HepG2 (cell line): ENCODE results near the gene COG8. TPM values are rescaled to one million over a fixed set of nuclear protein-coding genes. Genes with fewer than 3 reads are reported as not detected.
A peak's percentile ranks its signal among the peaks of the same experiment; 100 is the strongest.

Experiments
- DNMT3B ChIP-seq: conservative IDR thresholded peaks from 2 replicates; pipeline ENCODE4 v1.6.1; 2016; ENCODE audit warnings: missing biosample characterization, control low read depth
- E2F5 ChIP-seq: sonication (generic); formaldehyde crosslinking; conservative IDR thresholded peaks from 2 replicates; pipeline ENCODE4 v1.4.0; 2020; ENCODE audit warnings: missing genetic modification reagents
- FOXJ3 ChIP-seq: sonication (generic); formaldehyde crosslinking; IDR thresholded peaks from 2 replicates; pipeline ENCODE4 v1.4.0; 2020; ENCODE audit warnings: missing genetic modification reagents, mild to moderate bottlenecking, borderline replicate concordance
- PRDM15 ChIP-seq: sonication (generic); formaldehyde crosslinking; IDR thresholded peaks from 2 replicates; pipeline ENCODE4 v1.4.0; 2020; ENCODE audit warnings: missing genetic modification reagents
- REL ChIP-seq: sonication (generic); formaldehyde crosslinking; conservative IDR thresholded peaks from 2 replicates; pipeline ENCODE4 v1.8.0; 2022; ENCODE audit warnings: mild to moderate bottlenecking, missing genetic modification reagents, moderate library complexity
- ZBTB39 ChIP-seq: sonication (generic); formaldehyde crosslinking; IDR thresholded peaks from 2 replicates; pipeline ENCODE4 v1.5.0; 2020; ENCODE audit warnings: missing genetic modification reagents
- ZGPAT ChIP-seq: IDR thresholded peaks from 2 replicates; pipeline ENCODE4 v1.6.1; 2016; ENCODE audit warnings: mild to moderate bottlenecking
- ZNF496 ChIP-seq: sonication (generic); formaldehyde crosslinking; IDR thresholded peaks from 2 replicates; pipeline ENCODE4 v1.8.1; 2023; ENCODE audit warnings: mild to moderate bottlenecking, moderate library complexity, missing genetic modification reagents; ENCODE audit not compliant: insufficient replicate concordance
- ZNF556 ChIP-seq: sonication (generic); formaldehyde crosslinking; IDR thresholded peaks from 2 replicates; pipeline ENCODE4 v1.4.0; 2020; ENCODE audit warnings: mild to moderate bottlenecking, missing genetic modification reagents, borderline replicate concordance
- ZNF790 ChIP-seq: sonication (generic); formaldehyde crosslinking; IDR thresholded peaks from 2 replicates; pipeline ENCODE4 v1.8.0; 2022; ENCODE audit warnings: missing genetic modification reagents, mild to moderate bottlenecking, borderline replicate concordance
- polyA plus RNA-seq, 8 experiments: library from polyadenylated mRNA; depleted of rRNA in 3 of 8; stranded (reverse) in 7 of 8; unstranded in 1 of 8; fragments of >200 nt; fragmentation: Illumina TruSeq in 4 of 8; extraction: Trizol in 4 of 8; gene quantifications; 2 replicates each; pipeline versions ENCODE4 v1.2.1 to v1.2.3, GENCODE V29; 2011 to 2016; ENCODE audit warnings: low read depth in 4 of 8, missing spikeins in 1 of 8, mixed read lengths in 1 of 8; ENCODE audit not compliant: insufficient read depth in 1 of 8
- total RNA-seq, 5 experiments: library from RNA; depleted of rRNA; stranded (reverse); fragments of >200 nt; fragmentation: Illumina TruSeq; extraction: Trizol; gene quantifications; 2 replicates each; pipeline ENCODE4 v1.2.3, GENCODE V29; 2016; ENCODE audit warnings: low read depth in 1 of 5
- TF ChIP-seq, protein P1 (sequence below): sonication (generic); formaldehyde crosslinking; IDR thresholded peaks from 2 replicates; pipeline ENCODE4 v1.4.0; 2020; ENCODE audit warnings: missing genetic modification reagents, borderline replicate concordance

The COG8 gene
- total and polyA plus RNA-seq, 2 of the 13 experiments (the other 11 are each of a cell fraction or from before 2014, with no cell fraction given) = 45.5 to 52.1 TPM

DNA sequence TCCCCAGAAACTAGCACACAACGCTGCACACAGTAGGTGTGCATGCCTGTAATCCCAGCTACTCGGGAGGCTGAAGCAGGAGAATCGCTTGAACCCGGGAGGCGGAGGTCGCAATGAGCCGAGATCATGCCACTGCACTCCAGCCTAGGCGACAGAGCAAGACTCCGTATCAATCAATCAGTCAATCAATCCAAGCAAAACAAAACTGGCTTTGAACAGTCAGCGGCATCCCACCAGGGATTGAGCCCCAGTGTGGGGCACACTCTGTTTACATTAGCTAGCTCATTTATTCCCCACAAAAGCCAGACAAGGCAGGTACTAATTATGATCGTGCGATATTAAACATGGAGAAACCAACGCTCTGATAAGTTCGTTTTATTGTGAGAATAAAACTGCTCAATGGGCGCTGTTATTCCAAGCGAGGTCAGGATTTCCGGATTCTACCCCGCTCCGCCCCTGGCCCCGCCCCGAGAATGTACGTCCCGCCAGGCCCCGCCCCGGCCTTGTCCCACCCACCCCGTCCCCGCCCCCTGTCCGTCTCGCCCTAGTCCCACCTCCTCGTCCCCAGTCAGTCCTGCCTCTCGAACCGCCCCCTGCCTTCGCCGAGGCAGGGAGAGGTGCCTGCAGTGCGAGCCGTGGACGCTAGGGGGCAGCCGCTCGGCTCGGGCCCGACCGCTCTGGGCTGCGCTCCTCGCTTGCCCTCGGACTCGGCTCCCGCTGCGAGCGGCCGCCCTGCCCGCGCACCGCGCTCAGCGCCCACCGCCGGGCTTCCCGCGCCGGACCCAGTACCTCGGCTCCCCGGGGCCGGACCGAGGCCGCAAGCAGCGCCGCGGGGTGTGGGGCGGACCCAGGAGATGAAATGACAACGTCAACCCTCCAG, 28.5 kb downstream of the COG8 start, which contains the start of gene VPS4A (continued):
- TF ChIP-seq, protein P1, sequence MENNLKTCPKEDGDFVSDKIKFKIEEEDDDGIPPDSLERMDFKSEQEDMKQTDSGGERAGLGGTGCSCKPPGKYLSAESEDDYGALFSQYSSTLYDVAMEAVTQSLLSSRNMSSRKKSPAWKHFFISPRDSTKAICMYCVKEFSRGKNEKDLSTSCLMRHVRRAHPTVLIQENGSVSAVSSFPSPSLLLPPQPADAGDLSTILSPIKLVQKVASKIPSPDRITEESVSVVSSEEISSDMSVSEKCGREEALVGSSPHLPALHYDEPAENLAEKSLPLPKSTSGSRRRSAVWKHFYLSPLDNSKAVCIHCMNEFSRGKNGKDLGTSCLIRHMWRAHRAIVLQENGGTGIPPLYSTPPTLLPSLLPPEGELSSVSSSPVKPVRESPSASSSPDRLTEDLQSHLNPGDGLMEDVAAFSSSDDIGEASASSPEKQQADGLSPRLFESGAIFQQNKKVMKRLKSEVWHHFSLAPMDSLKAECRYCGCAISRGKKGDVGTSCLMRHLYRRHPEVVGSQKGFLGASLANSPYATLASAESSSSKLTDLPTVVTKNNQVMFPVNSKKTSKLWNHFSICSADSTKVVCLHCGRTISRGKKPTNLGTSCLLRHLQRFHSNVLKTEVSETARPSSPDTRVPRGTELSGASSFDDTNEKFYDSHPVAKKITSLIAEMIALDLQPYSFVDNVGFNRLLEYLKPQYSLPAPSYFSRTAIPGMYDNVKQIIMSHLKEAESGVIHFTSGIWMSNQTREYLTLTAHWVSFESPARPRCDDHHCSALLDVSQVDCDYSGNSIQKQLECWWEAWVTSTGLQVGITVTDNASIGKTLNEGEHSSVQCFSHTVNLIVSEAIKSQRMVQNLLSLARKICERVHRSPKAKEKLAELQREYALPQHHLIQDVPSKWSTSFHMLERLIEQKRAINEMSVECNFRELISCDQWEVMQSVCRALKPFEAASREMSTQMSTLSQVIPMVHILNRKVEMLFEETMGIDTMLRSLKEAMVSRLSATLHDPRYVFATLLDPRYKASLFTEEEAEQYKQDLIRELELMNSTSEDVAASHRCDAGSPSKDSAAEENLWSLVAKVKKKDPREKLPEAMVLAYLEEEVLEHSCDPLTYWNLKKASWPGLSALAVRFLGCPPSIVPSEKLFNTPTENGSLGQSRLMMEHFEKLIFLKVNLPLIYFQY (CRISPR knock-in tag) = no peak; the same call in 1 of the 2 replicates
- TF ChIP-seq DNMT3B (CRISPR knock-in tag) = no peak
- peak; percentile 54 for TF ChIP-seq ZGPAT (CRISPR knock-in tag)
- TF ChIP-seq E2F5 (CRISPR knock-in tag) = peak; percentile 20
- TF ChIP-seq ZNF790 = no peak
- TF ChIP-seq FOXJ3 = no peak
- no peak for TF ChIP-seq ZNF496
- peak; percentile 33; the same call in 1 of the 2 replicates for TF ChIP-seq PRDM15
- no peak; the same call in 1 of the 2 replicates for TF ChIP-seq ZNF556 (CRISPR knock-in tag)
- 0 out of 2 replicates have a peak, but pooled peaks have one; percentile 34 for TF ChIP-seq ZBTB39 (CRISPR knock-in tag)
- 0 out of 2 replicates have a peak, but pooled peaks have one; percentile 53 for TF ChIP-seq REL (CRISPR knock-in tag)
